Renal cortical epithelial cell (primary cell): ENCODE data around the gene MANBA. TPM values are rescaled to one million over a fixed set of nuclear protein-coding genes. Genes with fewer than 3 reads are reported as not detected.
"Not testable (repeated sequence)": the region's sequence is repeated elsewhere in the genome, so short reads cannot be mapped to it uniquely, and the experiment has no call there.

Experiments
- DNase-seq: peaks from one replicate; pipeline ENCODE4 v3.0.0-alpha.2; 2011; ENCODE audit warnings: low read depth
- total RNA-seq: library from RNA; depleted of rRNA; stranded (reverse); fragments of >200 nt; gene quantifications from 2 replicates; pipeline ENCODE4 v1.2.3, GENCODE V29; 2014

The MANBA gene
- total RNA-seq, 1 donor from 2014 or later: 36.5 TPM

DNA sequence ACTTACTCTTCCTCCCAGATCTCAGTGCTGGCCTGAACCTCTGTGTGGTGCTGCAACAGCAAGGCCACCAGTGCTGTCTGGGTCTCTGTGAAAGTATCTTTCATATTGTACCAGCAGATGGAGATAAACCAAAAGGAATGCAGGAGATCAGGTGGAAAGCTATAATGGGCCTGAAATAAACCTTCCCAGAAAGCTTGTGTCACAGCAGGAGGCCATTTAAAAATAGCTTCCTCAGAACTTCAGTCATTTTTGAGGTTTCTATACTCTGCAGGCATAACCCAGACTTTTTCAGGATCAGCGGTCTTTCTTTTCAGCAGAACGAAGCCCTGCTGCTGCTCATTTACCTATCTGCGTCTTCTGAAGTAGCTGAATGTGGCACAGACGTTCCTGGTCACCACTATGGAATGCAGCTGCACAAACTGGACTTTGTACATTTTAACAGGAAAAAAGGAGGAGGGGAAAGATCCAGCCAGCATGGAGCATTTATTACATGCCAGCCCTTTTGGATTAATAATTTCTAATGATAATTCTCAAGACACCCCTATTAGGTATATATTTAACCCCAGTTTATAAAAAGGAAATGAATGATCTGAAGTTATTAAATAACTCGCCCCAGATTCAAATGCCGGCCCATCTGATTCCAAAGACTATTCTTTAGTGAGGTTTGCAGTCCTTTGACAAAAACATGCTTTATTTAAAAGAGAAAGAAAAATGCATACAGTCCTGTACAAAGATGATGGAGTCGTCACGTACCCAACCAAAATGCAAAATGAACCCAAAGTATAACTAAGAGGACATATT, 139.9 kb downstream of the MANBA start:
- DNase-seq: peak; percentile 96

DNA sequence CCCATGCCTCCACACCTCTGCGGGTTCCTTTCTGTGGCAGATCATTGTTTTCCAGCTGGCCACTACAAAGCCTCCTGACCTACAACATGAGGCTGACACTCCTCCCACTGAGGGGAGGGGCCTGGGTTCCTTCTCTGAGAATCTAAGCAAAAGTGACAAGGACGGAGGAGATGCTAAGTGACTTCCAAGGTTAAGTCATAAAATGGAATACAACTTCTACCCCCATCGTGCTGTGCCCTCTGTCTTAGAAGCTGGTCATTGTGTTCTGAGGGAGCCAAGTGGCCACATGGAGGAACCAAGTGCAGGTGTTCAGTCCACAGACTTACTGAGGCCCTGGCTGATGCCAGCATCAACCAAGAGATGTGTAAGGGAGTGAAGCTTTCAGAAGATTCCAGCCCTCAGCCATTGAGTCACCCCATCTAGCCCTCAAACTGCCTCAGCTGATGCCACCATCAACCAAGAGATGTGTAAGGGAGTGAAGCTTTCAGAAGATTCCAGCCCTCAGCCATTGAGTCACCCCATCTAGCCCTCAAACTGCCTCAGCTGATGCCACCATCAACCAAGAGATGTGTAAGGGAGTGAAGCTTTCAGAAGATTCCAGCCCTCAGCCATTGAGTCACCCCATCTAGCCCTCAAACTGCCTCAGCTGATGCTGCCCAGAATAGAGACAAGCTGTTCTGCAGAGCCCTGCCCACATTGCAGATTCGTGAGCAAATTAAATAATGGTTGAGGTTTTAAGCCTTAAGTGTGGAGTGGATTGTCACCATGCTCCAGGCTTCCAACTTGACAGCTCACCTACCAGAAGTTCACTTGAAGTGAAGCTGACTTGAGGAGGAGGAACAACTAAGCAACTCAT, 140.8 kb downstream of the MANBA start:
- DNase-seq: peak; percentile 69

DNA sequence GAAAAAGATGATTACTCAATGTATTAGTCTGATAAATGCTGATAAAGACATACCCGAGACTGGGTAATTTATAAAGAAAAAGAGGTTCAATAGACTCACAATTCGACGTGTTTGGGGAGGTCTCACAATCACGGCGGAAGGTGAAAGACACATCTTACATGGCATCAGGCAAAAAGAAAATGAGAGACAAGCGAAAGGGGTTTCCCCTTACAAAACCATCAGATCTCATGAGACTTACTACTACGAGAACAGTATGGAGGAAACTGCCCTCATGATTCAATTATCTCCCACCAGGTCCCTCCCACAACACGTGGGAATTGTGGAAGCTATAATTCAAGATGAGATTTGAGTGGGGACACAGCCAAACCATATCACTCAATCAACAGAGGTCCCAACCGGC, 141.7 kb downstream of the MANBA start:
- DNase-seq: not testable (repeated sequence)

DNA sequence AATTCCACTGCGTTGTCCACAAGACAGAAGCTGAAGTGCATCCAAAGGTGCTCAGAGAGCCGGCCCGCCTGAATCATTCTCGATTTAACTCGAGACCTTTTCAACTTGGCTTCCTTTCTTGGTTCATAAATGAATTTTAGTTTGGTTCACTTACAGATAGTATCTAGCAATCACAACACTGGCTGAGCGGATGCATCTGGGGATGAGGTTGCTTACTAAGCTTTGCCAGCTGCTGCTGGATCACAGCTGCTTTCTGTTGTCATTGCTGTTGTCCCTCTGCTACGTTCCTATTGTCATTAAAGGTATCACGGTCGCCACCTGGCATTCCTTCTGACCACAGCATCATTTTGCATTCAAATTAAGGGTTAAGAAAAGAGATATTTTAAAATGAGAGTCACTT, 144.1 kb downstream of the MANBA start:
- DNase-seq: no peak

DNA sequence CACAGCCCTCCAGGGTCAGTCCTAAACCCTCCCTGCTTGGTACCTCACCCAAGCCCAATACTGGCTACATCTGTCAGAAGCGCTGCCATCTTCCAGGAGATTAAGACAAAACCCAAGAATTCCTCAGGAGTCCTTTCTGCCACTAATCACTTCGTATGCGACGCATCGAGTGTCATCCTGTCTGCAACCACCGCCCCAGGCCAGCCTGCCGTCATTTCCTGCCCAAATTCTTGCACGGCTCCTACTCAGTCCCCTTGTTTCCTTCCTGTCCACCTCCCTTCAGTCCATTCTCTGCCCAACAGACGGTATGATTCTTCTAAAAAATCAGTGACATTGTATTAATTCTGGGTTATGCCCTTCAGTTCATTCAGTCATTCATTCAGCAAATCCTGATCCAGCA, 146.0 kb downstream of the MANBA start:
- no peak for DNase-seq

DNA sequence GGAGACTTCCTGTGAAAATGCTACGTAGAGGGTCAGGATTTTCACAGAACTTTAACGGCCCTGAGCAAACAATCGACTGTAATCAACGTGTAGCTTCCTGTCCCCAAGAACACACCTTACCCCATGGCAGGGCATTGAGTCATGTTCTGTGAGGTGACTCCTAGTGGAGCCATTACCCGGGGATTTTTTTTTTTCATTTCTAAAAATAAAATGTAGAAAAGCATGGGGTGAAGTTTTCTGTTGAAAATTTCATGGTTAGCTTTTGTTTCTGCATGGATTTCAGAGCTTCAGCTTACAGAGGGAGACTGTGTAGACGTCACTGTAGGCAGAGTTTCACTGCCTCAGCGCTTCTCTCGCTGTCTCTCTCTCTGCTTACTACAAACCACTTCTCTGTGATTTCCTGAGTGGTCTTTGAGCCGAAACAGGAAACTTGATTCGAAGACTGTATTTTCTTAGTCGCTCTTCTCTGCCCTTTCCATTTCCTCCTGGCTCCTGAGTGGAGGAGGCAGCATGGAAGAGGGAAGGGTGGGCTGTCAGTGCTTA, 147.9 kb downstream of the MANBA start:
- DNase-seq: no peak

DNA sequence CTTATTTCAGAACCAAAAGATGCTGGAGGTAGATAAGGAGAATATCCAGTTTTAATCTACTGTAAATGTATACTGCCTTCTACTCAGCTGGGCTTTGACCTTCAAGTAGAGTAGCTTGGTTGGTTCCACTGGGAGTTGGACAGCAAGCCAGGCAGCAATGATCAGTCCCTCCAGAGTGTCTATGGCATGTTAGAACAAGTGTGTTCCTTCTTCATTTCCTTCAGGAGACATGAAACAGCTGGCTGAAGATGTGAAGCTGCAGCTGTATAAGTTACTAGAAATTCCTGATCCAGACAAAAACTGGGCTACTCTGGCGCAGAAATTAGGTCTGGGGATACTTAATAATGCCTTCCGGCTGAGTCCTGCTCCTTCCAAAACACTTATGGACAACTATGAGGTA, 148.6 kb downstream of the MANBA start:
- no peak for DNase-seq

DNA sequence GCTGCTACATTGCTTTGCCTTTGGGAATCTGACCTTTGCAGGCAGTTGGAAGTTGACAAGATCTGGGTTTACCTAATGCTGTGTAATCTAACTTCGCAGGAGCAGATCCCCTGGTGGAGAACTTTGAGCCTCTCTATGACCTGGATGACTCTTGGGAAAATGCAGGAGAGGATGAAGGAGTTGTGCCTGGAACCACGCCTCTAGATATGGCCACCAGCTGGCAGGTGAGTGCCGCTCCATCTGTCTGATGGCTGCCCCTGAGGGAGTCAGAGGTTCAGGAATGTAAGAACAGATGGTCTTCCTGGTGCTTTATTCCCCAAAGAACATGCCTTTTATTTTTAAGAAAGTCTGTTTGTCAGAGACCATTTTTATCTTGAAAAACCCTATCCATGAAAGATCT, 150.3 kb downstream of the MANBA start:
- DNase-seq: no peak

DNA sequence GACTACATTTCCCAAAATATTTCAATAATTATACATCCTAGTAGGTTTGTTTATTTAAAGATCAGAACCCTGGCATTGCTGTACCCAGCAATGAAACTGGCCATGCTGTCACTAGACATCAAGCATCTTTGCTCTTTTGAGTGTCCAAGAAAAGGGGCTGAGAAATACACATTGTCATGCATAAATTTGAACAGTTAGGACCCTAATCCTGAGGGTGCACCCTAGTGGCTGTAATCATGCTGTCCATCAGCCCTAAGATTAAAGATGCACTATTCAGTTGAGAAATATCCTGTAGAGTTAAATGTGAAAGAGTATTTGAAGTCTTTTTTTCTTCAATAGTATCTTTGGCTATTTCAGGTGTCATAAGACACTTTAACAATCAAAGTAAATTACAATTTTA, 150.8 kb downstream of the MANBA start:
- DNase-seq: no peak

DNA sequence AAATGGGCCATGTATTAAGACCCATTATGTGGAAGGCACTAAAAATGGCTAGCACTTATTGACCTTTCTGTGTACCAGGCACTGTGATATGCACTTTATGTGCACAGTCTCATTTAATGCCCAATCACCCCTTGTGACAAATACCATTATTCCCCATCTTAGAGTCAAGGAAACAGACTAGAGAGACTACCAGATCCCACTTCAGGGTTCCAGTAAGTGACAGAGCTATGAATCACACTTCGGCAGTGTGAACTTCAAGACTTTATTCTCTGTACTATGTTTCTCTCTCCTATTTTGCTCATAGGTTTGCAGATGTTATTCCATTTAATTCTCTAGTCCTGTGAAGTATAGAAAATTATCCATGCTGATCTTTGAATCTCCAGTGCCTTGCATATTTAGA, 152.6 kb downstream of the MANBA start:
- DNase-seq: peak; percentile 44

DNA sequence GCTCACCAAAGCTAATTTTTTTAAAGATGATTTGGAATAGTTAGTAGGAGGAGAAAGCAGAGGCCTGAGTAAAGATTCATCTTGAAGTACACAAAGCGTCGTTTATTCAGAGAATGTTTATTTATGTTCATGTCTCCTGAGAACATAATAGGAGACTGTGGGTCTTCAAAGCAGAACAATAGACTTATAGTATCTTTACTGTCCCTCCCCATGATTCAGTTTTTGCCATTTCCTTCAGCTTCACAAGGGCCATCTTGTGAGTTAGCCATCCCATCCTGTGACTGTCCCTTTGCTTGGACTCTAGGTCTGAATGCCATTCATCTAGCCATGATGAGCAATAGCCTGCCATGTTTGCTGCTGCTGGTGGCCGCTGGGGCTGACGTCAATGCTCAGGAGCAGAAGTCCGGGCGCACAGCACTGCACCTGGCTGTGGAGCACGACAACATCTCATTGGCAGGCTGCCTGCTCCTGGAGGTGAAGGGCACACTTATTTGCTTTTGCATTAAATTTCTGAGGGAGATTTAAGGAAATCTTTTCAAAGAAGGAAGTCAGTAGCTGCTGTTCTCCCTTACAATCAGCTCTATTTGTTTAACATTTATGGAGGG, 153.8 kb downstream of the MANBA start:
- no peak for DNase-seq

DNA sequence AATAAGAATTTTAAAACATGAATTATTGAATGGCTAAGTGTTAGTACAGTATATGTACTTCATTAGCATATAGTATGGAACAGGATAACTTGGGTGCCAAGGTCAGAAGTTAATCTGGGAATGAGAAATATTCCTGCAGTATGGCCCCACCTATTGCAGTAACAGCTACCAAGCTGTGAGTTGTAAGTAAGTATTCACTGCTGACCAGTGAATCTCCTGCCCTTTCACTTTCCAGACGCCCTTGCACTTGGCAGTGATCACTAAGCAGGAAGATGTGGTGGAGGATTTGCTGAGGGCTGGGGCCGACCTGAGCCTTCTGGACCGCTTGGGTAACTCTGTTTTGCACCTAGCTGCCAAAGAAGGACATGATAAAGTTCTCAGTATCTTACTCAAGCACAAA, 154.5 kb downstream of the MANBA start:
- DNase-seq: peak; percentile 18

DNA sequence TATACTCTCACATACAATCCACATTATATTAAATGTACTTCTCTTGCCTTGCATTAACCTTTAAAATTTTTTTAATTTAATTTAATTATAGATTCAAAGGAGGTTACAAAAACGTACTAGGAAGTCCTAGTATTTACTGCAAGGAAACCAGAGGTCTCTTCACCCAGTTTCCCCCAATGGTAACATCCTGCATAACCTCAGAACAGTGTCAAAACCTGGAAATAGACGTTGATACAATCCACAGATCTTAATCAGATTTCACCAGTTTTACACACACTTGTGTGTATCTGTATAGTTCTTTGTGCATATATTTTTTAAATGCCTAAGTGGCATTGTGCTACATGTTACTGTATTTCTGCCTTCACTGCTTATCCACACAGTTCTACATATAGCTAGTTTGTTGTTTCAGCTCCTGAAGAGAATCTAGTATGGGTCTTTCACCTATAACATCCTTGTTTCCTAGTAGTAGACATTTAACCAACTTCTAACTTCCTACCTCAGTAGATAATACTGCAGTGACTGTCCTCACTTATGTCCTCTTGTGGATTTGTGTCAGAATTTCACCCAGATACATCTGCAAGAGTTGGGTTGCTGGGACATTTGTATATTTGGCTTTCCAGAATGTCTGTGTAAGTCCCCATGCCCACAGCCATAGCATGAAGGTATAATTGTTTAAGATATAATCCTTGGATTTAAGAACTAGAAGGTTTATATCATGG, 156.4 kb downstream of the MANBA start:
- no peak for DNase-seq

DNA sequence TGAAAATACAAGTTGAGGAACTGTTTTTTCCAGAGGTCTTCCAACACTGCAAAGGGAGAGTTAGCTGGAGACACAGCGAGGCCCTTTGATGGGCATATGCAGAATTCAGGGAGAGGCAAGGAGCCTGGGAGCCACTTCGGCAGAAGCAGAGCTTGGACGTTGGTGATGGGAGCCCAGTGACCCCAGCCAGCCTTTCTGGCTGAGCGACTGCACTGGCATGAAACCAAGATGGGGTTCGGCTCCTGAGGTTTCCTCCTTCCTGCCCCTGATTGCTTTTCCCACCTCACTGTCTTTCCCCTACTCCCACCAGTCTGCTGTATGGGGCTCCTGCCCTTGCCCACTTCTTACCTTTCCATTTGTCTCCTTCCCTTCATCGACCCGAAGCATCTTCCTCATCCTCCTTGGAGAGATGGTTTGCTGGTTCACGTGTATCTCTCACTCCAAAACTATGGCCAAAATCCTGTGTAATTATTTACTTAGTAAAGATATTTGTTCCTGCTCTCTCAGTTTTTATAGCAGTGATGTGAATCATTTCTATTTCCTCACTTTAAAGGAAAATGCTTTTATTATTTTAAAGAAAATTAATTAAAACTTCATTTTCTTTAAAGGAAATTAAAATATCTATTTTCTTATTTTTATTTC, 159.1 kb downstream of the MANBA start:
- peak; percentile 51 for DNase-seq

DNA sequence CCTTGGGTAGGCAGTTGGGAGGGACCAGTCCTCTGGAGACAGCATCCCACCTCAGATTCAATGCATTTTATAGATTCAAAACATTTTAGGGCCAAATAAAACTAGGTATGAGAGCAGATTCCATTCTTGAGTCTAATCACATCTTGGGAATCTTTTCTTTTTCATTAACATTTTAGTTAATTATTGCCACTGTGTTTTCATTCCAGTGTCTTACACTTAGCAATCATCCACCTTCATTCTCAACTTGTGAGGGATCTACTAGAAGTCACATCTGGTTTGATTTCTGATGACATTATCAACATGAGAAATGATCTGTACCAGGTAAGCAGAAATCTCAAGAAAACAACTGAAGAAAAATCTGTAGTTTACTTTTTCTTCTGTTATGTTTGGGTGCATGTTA, 160.1 kb downstream of the MANBA start:
- DNase-seq: peak; percentile 82

DNA sequence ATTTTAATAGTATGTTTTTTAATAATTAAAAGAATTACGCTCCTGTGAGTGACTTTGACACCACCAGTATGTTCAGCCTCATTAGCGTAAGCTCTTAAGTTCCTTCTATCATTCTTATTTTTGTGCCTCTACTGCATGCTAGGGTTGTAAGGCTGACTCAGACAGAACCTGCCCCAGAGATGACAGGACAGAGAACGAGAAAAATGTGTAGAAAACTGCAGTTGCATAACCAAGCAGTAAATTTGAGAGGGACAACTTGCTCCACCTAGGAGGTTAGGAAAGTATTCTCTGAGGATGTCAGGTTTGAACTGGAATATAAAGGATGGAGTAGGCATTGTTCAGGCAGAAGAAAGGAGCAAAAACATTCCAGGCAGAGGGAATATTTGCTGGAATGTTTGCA, 160.9 kb downstream of the MANBA start:
- DNase-seq: peak; percentile 72

DNA sequence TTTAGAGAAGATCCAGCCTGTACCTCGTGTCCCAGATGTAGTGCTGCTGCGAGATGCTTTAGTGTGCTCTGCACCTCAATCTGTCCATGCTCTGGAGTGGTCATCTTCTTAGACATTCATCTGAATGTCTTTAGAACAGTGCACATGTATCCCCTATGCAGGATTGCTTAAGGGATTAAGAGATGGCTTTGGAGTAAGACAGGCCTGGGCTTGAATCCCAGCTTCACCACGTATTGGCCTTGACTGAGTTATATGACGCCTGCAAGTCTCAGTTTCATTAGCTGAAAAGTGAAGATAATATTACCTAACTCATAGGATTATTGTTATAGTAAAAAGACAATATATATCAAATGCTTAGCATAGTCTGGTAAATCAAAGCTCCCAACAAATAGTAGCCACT, 161.3 kb downstream of the MANBA start:
- DNase-seq: no peak

DNA sequence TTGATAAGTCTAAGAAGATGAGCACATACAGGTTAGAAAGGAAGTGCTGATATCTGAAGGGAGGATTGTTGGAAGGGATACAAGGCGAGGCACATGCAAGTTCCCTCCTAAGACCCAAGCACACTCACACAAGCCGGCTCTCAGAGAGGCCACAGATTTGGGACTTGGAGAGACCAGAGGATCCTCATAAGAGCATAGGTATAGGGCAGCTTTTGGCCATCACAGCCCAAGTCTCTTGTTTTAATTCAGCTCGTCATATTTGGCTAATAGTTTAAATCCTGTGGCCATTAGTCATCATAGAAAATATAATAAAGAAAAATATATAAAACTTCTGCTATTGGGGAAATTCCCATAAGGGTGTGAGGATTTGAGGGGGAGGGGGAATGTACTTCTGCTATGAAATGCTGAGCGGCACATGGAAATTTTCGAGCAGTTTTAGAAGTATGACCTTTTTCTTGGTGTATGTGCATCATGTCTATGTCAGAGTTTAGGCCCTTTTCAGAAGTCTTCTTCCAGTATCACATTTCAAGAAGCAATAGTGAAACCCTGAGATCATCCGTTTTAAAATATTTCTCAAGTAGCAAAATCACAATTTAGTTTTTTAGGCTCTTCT, 161.9 kb downstream of the MANBA start:
- DNase-seq: no peak

DNA sequence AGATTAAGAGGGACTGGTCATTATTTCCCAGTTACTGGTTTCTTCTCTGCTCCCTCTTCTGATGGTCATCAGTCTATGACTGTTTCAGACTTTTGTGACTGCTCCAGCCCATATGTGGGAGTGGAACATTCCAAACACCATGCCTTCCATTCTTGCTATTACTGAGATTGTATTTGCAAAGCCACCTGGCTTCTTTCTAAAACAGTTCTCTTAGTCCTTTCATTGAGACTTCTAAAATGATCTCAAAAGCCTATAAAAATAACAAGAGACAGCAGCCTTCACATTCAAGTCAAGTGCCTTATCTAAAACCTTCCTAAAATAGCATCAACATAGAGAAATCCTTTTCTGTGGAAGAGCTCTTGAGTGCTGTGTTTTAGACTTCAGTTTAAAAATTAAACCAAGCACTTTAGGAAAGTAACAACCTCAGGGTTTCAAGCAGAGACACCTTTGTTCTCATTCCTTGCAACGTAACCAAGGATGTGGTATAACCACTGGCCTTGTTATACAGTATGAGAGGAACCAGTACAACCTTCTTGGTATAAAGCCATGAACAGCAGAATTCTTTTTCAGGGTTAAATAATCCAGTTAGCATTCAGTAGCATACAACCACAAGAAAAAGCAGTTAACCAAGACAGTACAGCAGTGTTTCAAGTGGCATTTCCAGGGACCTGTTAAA, 162.5 kb downstream of the MANBA start:
- DNase-seq: peak; percentile 63

DNA sequence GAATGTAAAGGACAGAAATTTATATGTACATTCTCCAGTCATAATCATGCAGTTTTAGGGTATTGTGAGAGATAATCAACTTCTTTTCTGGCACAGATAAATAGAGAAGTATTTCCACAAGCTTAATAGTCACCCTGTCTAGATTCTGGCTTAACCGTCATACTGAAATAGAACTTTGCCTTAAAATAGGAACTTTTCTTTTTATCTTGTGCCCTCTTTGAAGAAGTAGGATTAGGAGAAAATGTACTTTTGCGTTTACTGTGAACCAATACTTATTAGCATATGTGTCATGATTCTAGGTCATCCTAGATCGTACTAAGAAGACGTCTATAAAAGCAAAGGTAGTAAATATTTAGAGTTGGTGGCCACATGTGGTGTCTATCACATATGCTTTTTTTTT, 164.2 kb downstream of the MANBA start:
- no peak for DNase-seq
